GM23338 (cell line): Measurements from ENCODE around the gene HGF. TPM values are rescaled to one million over a fixed set of nuclear protein-coding genes. Genes with fewer than 3 reads are reported as not detected.

Experiments used
- ATAC-seq: fragments of 200-7000 bp; cut with Tn5 transposase; 3 replicates; pipeline ENCODE4 v1.9.1; 2020
- DNase-seq: peaks from one replicate; pipeline ENCODE4 v3.0.0-alpha.2; 2015; ENCODE audit warnings: low spot score
- H2AFZ ChIP-seq: fragments of 200-600 bp; sonication (generic); 2 replicates; pipeline ENCODE4 v1.8.0; 2016; ENCODE audit warnings: antibody characterized with exemption, mild to moderate bottlenecking, moderate library complexity
- H3F3A ChIP-seq: fragments of 200-600 bp; sonication (generic); replicated peaks from 2 replicates; pipeline ENCODE4 v1.8.0; 2017; ENCODE audit warnings: antibody characterized with exemption, mixed run types, low read depth
- H3K27ac ChIP-seq: fragments of 200-600 bp; sonication (generic); 2 replicates; pipeline ENCODE4 v1.6.1; 2016; ENCODE audit warnings: low read depth
- H3K27me3 ChIP-seq: fragments of 200-600 bp; sonication (generic); 2 replicates; pipeline ENCODE4 v1.8.0; 2016; ENCODE audit warnings: mild to moderate bottlenecking, mixed run types, moderate library complexity; ENCODE audit not compliant: insufficient read depth
- H3K36me3 ChIP-seq: fragments of 200-600 bp; sonication (generic); 2 replicates; pipeline ENCODE4 v1.8.0; 2016; ENCODE audit warnings: mild to moderate bottlenecking; ENCODE audit not compliant: insufficient read depth
- H3K4me1 ChIP-seq: fragments of 200-600 bp; sonication (generic); 2 replicates; pipeline ENCODE4 v1.8.0; 2016; ENCODE audit warnings: mild to moderate bottlenecking, moderate library complexity; ENCODE audit not compliant: insufficient read depth
- H3K4me2 ChIP-seq: fragments of 200-600 bp; sonication (generic); 2 replicates; pipeline ENCODE4 v1.7.1; 2017; ENCODE audit warnings: mixed run types
- H3K4me3 ChIP-seq: fragments of 200-600 bp; sonication (generic); 2 replicates; pipeline ENCODE4 v1.6.1; 2016; ENCODE audit warnings: mixed run types
- H3K79me2 ChIP-seq: fragments of 200-600 bp; sonication (generic); replicated peaks from 2 replicates; pipeline ENCODE4 v1.8.0; 2017; ENCODE audit warnings: mild to moderate bottlenecking; ENCODE audit not compliant: insufficient read depth
- H3K9me2 ChIP-seq: fragments of 200-600 bp; sonication (generic); 2 replicates; pipeline ENCODE4 v1.8.0; 2017; ENCODE audit not compliant: insufficient read depth
- H4K20me1 ChIP-seq: fragments of 200-600 bp; sonication (generic); replicated peaks from 2 replicates; pipeline ENCODE4 v1.8.0; 2017; ENCODE audit warnings: mild to moderate bottlenecking; ENCODE audit not compliant: insufficient read depth
- H3K27ac Mint-ChIP-seq: 2 replicates; pipeline ENCODE4 v1.8.0; 2020; ENCODE audit warnings: inconsistent platforms, mild to moderate bottlenecking, moderate library complexity, mixed read lengths
- H3K27me3 Mint-ChIP-seq: 3 replicates; pipeline ENCODE4 v1.8.0; 2022; ENCODE audit warnings: low read depth, mild to moderate bottlenecking, moderate library complexity, mixed read lengths, inconsistent platforms; ENCODE audit not compliant: insufficient read depth, poor library complexity
- H3K36me3 Mint-ChIP-seq: 3 replicates; pipeline ENCODE4 v1.8.0; 2021; ENCODE audit warnings: low read depth, mild to moderate bottlenecking, inconsistent platforms, moderate library complexity, mixed read lengths
- H3K4me1 Mint-ChIP-seq: 3 replicates; pipeline ENCODE4 v1.8.0; 2020; ENCODE audit warnings: mild to moderate bottlenecking, inconsistent platforms, mixed read lengths
- H3K4me3 Mint-ChIP-seq: 3 replicates; pipeline ENCODE4 v1.8.0; 2021; ENCODE audit warnings: moderate library complexity, mild to moderate bottlenecking, inconsistent platforms, mixed read lengths
- H3K9me3 Mint-ChIP-seq: 3 replicates; pipeline ENCODE4 v1.8.0; 2020; ENCODE audit warnings: moderate library complexity, mild to moderate bottlenecking, inconsistent platforms, mixed read lengths
- CREB1 ChIP-seq: fragments of 250-450 bp; sonication (Bioruptor Pico); IDR thresholded peaks from 2 replicates; pipeline ENCODE4 v1.5.0; 2020; ENCODE audit warnings: low read depth, mild to moderate bottlenecking, moderate library complexity
- CTCF ChIP-seq, 2 experiments: fragments of 200-600 bp in 1 of 2; sonication (generic) in 1 of 2; conservative IDR thresholded peaks; 2 replicates each; pipeline versions ENCODE4 v1.5.1 to v1.6.1; 2016 to 2017; ENCODE audit warnings: antibody characterized with exemption in 2 of 2, low read depth in 2 of 2, mild to moderate bottlenecking in 2 of 2, moderate library complexity in 1 of 2
- ETS1 ChIP-seq: IDR thresholded peaks from 2 replicates; pipeline ENCODE4 v1.6.1; 2016; ENCODE audit warnings: antibody characterized with exemption
- EZH2phosphoT487 ChIP-seq: fragments of 200-600 bp; sonication (generic); IDR thresholded peaks from one replicate; pipeline ENCODE4 v1.8.1; 2018; ENCODE audit warnings: antibody characterized with exemption; ENCODE audit not compliant: unreplicated experiment
- NANOG ChIP-seq: IDR thresholded peaks from 2 replicates; pipeline ENCODE4 v1.6.1; 2016; ENCODE audit warnings: antibody characterized with exemption, borderline replicate concordance
- STAT1 ChIP-seq: IDR thresholded peaks from one replicate; pipeline ENCODE4 v1.6.1; 2016; ENCODE audit warnings: antibody characterized with exemption; ENCODE audit not compliant: unreplicated experiment
- ZNF331 ChIP-seq: fragments of 250-450 bp; sonication (Bioruptor Pico); IDR thresholded peaks from 2 replicates; pipeline ENCODE4 v1.5.0; 2020; ENCODE audit warnings: low read depth, mild to moderate bottlenecking, moderate library complexity
- polyA plus RNA-seq: library from polyadenylated mRNA; unstranded; fragments of >200 nt; fragmentation: Nextera tagmentation; extraction: Ambion mirVana; gene quantifications from 2 replicates; pipeline ENCODE4 v1.2.1, GENCODE V29; 2016
- total RNA-seq: library from RNA; depleted of rRNA; stranded (reverse); fragments of >200 nt; shearing (Covaris generic); gene quantifications from 2 replicates; pipeline ENCODE4 v1.2.3, GENCODE V29; 2014
- TF ChIP-seq, protein P1 (sequence below): fragments of 250-450 bp; sonication (Bioruptor Pico); IDR thresholded peaks from 2 replicates; pipeline ENCODE4 v1.5.0; 2020; ENCODE audit warnings: mild to moderate bottlenecking, moderate library complexity

Gene HGF
- total and polyA plus RNA-seq, 2 experiments from 2014 or later: 0.24 to 1.1 TPM

GRCh38 chr7:81767926-81768325, 1.9 kb downstream of the HGF start:
- no peak for TF ChIP-seq ETS1
- no peak for TF ChIP-seq EZH2phosphoT487
- TF ChIP-seq CTCF (conservative IDR thresholded peaks at IDR 0.05; ENCODE audit: low read depth in 2 of 2): no peak
- no peak for TF ChIP-seq STAT1
- TF ChIP-seq CREB1 (CRISPR knock-in tag): no peak
- TF ChIP-seq NANOG: no peak
- TF ChIP-seq, protein P1, sequence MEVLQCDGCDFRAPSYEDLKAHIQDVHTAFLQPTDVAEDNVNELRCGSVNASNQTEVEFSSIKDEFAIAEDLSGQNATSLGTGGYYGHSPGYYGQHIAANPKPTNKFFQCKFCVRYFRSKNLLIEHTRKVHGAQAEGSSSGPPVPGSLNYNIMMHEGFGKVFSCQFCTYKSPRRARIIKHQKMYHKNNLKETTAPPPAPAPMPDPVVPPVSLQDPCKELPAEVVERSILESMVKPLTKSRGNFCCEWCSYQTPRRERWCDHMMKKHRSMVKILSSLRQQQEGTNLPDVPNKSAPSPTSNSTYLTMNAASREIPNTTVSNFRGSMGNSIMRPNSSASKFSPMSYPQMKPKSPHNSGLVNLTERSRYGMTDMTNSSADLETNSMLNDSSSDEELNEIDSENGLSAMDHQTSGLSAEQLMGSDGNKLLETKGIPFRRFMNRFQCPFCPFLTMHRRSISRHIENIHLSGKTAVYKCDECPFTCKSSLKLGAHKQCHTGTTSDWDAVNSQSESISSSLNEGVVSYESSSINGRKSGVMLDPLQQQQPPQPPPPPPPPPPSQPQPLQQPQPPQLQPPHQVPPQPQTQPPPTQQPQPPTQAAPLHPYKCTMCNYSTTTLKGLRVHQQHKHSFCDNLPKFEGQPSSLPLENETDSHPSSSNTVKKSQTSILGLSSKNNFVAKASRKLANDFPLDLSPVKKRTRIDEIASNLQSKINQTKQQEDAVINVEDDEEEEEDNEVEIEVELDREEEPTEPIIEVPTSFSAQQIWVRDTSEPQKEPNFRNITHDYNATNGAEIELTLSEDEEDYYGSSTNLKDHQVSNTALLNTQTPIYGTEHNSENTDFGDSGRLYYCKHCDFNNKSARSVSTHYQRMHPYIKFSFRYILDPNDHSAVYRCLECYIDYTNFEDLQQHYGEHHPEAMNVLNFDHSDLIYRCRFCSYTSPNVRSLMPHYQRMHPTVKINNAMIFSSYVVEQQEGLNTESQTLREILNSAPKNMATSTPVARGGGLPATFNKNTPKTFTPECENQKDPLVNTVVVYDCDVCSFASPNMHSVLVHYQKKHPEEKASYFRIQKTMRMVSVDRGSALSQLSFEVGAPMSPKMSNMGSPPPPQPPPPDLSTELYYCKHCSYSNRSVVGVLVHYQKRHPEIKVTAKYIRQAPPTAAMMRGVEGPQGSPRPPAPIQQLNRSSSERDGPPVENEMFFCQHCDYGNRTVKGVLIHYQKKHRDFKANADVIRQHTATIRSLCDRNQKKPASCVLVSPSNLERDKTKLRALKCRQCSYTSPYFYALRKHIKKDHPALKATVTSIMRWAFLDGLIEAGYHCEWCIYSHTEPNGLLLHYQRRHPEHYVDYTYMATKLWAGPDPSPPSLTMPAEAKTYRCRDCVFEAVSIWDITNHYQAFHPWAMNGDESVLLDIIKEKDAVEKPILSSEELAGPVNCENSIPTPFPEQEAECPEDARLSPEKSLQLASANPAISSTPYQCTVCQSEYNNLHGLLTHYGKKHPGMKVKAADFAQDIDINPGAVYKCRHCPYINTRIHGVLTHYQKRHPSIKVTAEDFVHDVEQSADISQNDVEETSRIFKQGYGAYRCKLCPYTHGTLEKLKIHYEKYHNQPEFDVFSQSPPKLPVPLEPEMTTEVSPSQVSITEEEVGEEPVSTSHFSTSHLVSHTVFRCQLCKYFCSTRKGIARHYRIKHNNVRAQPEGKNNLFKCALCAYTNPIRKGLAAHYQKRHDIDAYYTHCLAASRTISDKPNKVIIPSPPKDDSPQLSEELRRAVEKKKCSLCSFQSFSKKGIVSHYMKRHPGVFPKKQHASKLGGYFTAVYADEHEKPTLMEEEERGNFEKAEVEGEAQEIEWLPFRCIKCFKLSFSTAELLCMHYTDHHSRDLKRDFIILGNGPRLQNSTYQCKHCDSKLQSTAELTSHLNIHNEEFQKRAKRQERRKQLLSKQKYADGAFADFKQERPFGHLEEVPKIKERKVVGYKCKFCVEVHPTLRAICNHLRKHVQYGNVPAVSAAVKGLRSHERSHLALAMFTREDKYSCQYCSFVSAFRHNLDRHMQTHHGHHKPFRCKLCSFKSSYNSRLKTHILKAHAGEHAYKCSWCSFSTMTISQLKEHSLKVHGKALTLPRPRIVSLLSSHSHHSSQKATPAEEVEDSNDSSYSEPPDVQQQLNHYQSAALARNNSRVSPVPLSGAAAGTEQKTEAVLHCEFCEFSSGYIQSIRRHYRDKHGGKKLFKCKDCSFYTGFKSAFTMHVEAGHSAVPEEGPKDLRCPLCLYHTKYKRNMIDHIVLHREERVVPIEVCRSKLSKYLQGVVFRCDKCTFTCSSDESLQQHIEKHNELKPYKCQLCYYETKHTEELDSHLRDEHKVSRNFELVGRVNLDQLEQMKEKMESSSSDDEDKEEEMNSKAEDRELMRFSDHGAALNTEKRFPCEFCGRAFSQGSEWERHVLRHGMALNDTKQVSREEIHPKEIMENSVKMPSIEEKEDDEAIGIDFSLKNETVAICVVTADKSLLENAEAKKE (CRISPR knock-in tag): no peak
- TF ChIP-seq ZNF331 (CRISPR knock-in tag): no peak
- Histone ChIP-seq H3K36me3 (no peaks in the 10 kb centered on the region), H4K20me1 (no peaks in the 10 kb centered on the region), H3K9me2 (no peaks in the 10 kb centered on the region), H3K4me1 (peaks cover 21% of the 10 kb centered on the region), H3K27ac (no peak overlapping the region), H3K4me2 (no peak overlapping the region), H3F3A (0 out of 2 replicates have a peak, but pooled peaks cover 4% of the 10 kb centered on the region), H3K4me3 (no peak overlapping the region), H3K27me3 (peaks cover 8% of the 10 kb centered on the region; the same call in 1 of the 2 replicates), H3K79me2 (no peaks in the 10 kb centered on the region), H2AFZ (no peak overlapping the region)
- Mint-ChIP-seq H3K27ac (no peak overlapping the region), H3K4me1 (peaks cover 22% of the 10 kb centered on the region), H3K36me3 (no peaks in the 10 kb centered on the region), H3K9me3 (no peaks in the 10 kb centered on the region), H3K4me3 (no peak overlapping the region), H3K27me3 (peaks cover 6% of the 10 kb centered on the region)
- DNase-seq (no peak), ATAC-seq (no peak)
